ENCODE results near the gene CCR1. TPM values are rescaled to one million over a fixed set of nuclear protein-coding genes. Genes with fewer than 3 reads are reported as not detected.

Gene CCR1
- total and polyA plus RNA-seq, 2 of the 4 experiments (the other 2 are of a cell fraction) = not detected

- CTCF ChIA-PET = no interaction called here
Measured at GRCh38 chr3:46233194-46233593, 25.1 kb upstream of the CCR1 start.

More at GRCh38 chr3:46233194-46233593, 25.1 kb upstream of the CCR1 start:
- Histone ChIP-seq H3K79me1 (ENCODE audit: low read depth in 1 of 2, low read length in 2 of 2) (no peaks in the 10 kb centered on the region), H3K9me1 (ENCODE audit: insufficient read depth, low read length) (no peaks in the 10 kb centered on the region), H4K20me1 (ENCODE audit: insufficient read depth, low read length) (no peaks in the 10 kb centered on the region), H2AFZ (replicated peaks; ENCODE audit: low read length, poor library complexity) (no peak overlapping the region), H4K5ac (ENCODE audit: low read depth, low read length) (no peak overlapping the region), H3K9me3 (ENCODE audit: control insufficient read depth, insufficient read depth, low read length) (no peaks in the 10 kb centered on the region; the same call in 1 of the 2 replicates), H3K9ac (ENCODE audit: low read depth, low read length) (no peak overlapping the region), H3K18ac (ENCODE audit: low read depth, low read length) (no peak overlapping the region), H4K8ac (ENCODE audit: low read depth in 2 of 2, low read length in 2 of 2) (no peak overlapping the region), H2AK9ac (replicated peaks; ENCODE audit: low read depth, low read length, poor library complexity) (no peak overlapping the region), H2BK15ac (ENCODE audit: low read depth, low read length) (no peak overlapping the region), H3K56ac (ENCODE audit: extremely low read depth, insufficient read depth, low read length) (no peak overlapping the region), H3K23ac (ENCODE audit: low read depth, low read length) (no peak overlapping the region), H2BK120ac (ENCODE audit: low read depth, low read length) (no peak overlapping the region), H3K27ac (ENCODE audit: insufficient read depth, low read length) (no peak overlapping the region), H3K4me2 (ENCODE audit: low read depth, low read length) (no peak overlapping the region), H2BK20ac (ENCODE audit: low read depth, low read length) (no peak overlapping the region), H2BK5ac (ENCODE audit: low read depth, low read length, poor library complexity, severe bottlenecking) (no peak overlapping the region), H3K14ac (replicated peaks; ENCODE audit: low read depth, low read length) (no peak overlapping the region), H3K4me3 (ENCODE audit: insufficient read depth, low read depth, low read length) (no peak overlapping the region), H3K4me1 (ENCODE audit: control insufficient read depth, insufficient read depth, low read length) (no peaks in the 10 kb centered on the region), H3K4ac (ENCODE audit: low read depth, low read length) (no peak overlapping the region), H4K91ac (ENCODE audit: insufficient read depth, low read depth, low read length) (no peak overlapping the region), H2AK5ac (ENCODE audit: low read depth, low read length) (no peak overlapping the region), H3K27me3 (ENCODE audit: control insufficient read depth, insufficient read depth, low read length) (peaks cover 23% of the 10 kb centered on the region), H3K36me3 (ENCODE audit: control insufficient read depth, insufficient read depth, low read length) (no peaks in the 10 kb centered on the region)
- WGBS, 2 experiments (ENCODE audit: extremely low coverage in 2 of 2, insufficient read length in 1 of 2) = no CpG with 5 or more reads among the region's 6 CpGs
- POLR2A ChIA-PET (ENCODE audit: unreplicated experiment) = no interaction called here
- intact Hi-C loops (cut with micrococcal nuclease) (no loop called here), dilution Hi-C loops (cut with HindIII; ENCODE audit: low sequenced_read_pairs, unreplicated experiment) (no loop called here), in situ Hi-C loops (cut with MboI; ENCODE audit: low sequenced_read_pairs) (no loop called here)
- ATAC-seq (ENCODE audit: low read depth) = no peak
- no peak for TF ChIP-seq FOS (IDR thresholded peaks at IDR 0.05; ENCODE audit: low read depth, low read length)
- no peak for TF ChIP-seq NFE2L2 (IDR thresholded peaks at IDR 0.05; ENCODE audit: low read depth, low read length)
- no peak for TF ChIP-seq BHLHE40 (IDR thresholded peaks at IDR 0.05; ENCODE audit: low read depth, low read length)
- TF ChIP-seq RCOR1 (IDR thresholded peaks at IDR 0.05; ENCODE audit: insufficient replicate concordance, low read length) = no peak
- TF ChIP-seq CEBPB (IDR thresholded peaks at IDR 0.05; ENCODE audit: low read depth, low read length) = no peak
- no peak for TF ChIP-seq MXI1 (IDR thresholded peaks at IDR 0.05; ENCODE audit: borderline replicate concordance, low read depth, low read length)
- TF ChIP-seq POLR2A (IDR thresholded peaks at IDR 0.05; ENCODE audit: low read depth, low read length) = no peak
- TF ChIP-seq SMC3 (IDR thresholded peaks at IDR 0.05; ENCODE audit: low read depth, low read length) = no peak
- BruUV-seq (replicated peaks) = no TSS peak
- DNase-seq = no peak

All from IMR-90 (cell line).